GM12875 (cell line): ENCODE results near the gene PRKN.
"Not testable (repeated sequence)": the region's sequence is repeated elsewhere in the genome, so short reads cannot be mapped to it uniquely, and the experiment has no call there.

Experiments
- H3K4me3 ChIP-seq: one replicate; pipeline ENCODE4 v1.5.1; 2011; ENCODE audit warnings: low read depth, low read length, control low read depth
- TF ChIP-seq, protein P1 (sequence below): IDR thresholded peaks from 2 replicates; pipeline ENCODE4 v1.5.1; 2011; ENCODE audit warnings: low read depth, mild to moderate bottlenecking, control low read depth, inconsistent platforms, low read length, moderate library complexity, borderline replicate concordance; ENCODE audit not compliant: insufficient read depth

Gene PRKN

DNA sequence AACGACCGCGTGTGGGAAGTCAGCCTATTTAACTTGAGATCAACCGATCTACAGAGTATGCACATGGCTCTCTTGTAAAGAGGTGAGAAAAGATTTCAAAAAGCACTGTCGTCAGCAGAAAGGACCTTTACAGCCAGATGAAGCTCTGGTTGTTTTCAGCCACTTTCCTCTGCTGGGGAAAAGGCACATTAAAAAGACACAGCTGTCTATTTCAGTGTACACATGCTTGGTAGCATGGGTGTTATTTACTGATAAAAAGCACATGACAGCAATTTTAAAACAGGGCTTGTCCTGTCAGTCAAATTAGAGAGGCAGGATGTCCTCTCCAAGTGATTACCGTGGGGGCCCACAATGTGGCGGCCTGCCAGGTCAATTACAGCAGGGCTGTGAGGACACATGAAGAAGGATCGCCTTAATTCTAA, 188.9 kb downstream of the PRKN start:
- no peak overlapping the region for H3K4me3 ChIP-seq
- TF ChIP-seq, protein P1, sequence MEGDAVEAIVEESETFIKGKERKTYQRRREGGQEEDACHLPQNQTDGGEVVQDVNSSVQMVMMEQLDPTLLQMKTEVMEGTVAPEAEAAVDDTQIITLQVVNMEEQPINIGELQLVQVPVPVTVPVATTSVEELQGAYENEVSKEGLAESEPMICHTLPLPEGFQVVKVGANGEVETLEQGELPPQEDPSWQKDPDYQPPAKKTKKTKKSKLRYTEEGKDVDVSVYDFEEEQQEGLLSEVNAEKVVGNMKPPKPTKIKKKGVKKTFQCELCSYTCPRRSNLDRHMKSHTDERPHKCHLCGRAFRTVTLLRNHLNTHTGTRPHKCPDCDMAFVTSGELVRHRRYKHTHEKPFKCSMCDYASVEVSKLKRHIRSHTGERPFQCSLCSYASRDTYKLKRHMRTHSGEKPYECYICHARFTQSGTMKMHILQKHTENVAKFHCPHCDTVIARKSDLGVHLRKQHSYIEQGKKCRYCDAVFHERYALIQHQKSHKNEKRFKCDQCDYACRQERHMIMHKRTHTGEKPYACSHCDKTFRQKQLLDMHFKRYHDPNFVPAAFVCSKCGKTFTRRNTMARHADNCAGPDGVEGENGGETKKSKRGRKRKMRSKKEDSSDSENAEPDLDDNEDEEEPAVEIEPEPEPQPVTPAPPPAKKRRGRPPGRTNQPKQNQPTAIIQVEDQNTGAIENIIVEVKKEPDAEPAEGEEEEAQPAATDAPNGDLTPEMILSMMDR: no peak

DNA sequence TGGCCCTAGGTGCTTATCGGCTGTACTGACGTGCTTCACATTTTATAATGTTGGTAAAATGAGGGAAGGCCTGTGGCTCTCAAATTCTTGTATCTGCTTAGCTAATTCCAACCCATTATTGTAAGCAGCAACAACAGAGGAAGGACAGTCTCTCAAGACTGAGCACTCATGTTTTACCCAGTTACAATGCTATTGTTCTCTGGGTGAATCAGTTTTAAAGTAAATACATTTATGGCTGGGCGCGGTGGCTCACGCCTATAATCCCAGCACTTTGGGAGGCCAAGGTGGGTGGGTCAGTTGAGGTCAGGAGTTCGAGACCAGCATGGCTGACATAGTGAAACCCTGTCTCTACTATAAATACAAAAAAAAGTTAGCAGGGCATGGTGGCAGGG, 194.6 kb downstream of the PRKN start:
- H3K4me3 ChIP-seq: no peak overlapping the region
- TF ChIP-seq, protein P1: no peak

DNA sequence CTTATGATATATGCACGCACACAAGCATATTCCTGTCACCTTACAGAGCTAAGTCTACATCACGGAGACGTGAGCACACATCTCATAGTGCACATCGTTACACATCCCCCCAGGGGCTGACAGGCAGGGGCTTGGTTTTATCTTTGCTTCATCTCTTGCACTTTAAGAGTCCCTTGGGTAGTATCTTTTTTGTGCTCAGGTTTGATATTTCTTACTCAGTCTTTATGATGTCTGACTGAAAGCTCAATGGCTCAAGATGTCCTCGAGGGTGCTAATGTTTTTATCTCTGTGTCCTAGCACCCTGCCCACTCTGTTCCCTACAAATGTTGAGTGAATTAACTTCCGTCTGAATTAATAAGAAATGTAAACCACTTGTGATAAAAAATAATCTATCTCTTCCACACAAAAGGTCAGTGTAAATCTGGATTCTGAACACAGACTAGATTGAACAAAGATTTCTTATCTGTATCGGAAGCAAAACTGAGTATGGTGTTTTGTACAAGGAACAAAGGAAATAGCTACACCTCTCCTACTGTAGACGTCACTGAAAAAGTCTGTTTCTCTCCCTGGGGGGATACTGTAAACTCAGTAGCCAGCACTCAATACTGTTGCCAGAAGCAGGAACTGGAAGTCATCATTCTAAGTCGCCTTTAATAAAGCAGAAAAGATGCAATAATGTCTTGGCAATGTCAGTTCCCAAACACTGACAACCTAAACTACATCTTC, 195.1 kb downstream of the PRKN start:
- TF ChIP-seq, protein P1: no peak

DNA sequence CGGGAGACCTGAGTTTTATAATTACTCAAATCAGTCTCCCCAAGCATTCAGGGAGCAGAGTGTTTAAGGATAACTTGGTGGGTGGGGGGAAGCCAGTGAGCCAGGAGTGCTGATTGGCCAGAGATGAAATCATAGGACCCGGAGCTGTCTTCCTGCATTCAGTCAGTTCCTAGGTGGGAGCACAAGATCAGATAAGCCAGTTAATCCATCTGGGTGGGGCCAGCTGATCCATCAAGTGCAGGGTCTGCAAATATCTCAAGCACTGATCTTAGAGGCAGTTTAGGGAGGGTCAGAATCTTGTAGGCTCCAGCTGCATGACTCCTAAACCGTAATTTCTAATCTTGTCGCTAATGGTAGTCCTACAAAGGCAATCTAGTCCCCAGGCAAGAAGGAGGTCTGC, 196.2 kb downstream of the PRKN start:
- not testable (repeated sequence) for H3K4me3 ChIP-seq

More for the DNA sequence above, 195.1 kb downstream of the PRKN start:
- H3K4me3 ChIP-seq: no peak overlapping the region

DNA sequence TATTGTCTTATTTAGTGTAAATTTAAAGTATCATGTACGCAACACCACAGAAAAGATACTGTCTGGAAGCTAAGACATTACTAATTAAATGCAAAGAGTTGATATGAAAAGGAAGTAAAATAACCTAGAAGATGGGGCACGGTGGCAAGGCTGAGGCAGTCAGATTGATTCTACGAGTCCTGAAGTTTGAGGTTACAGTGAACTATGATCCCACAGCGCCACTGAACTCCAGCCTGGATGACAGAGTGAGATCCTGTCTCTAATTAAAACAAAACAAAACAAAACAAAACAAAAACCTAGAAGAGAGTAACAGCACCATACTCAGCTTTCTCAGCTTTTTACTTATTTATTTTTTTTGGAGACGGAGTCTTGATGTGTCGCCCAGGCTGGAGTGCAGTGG, 199.0 kb downstream of the PRKN start:
- TF ChIP-seq, protein P1: no peak
- H3K4me3 ChIP-seq: no peak overlapping the region

DNA sequence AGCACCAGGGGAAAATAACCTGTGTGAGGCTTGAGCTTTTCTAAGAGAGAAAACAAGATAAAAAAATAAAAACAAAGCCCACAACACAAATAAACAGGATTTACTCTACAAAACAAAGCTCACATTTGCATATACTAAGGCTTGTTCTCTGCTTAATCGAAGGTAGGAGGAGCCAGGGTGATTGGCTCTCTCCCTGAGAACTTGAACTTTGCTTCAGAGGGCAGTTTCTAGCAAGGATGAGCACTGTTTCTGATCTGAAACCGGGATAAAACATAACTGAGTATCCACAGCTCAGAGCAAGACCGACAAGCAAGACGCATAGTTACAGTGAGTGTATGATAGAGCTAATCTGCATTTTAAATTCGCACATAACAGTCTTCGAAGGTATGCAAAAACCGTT, 200.6 kb downstream of the PRKN start:
- H3K4me3 ChIP-seq: no peak overlapping the region
- TF ChIP-seq, protein P1: no peak

DNA sequence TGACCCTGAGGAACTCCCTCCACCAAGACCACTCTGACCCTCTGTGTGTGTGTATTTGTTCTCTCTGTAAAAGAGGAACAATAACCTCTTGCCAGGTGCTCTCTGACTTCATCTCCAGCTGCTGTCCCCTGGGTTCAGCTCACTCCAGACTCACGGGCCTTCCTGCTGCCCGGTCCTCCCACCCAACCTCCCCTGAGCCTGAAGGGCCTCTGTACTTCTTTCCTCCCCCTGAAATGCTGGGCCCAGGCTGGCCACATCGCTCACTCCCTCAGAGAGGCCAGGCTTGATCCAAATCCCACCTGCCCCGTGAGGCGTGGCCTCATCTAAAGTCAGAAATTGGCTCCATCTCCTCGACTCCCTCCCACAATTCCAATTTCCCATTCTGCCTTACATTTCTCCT, 202.4 kb downstream of the PRKN start:
- no peak overlapping the region for H3K4me3 ChIP-seq
- TF ChIP-seq, protein P1: no peak
